Sigmoid colon (tissue), 4 donors: Measurements from ENCODE around the gene MGMT.

ENCODE experiments used
- CTCF ChIP-seq, 4 experiments: fragments of 450-650 bp in 3 of 4; fragments of 200-600 bp in 1 of 4; IDR thresholded peaks; one replicate each; pipeline ENCODE4 v1.5.1; 2016 to 2019; ENCODE audit warnings: antibody characterized with exemption in 4 of 4, mild to moderate bottlenecking in 3 of 4, moderate library complexity in 2 of 4
- EP300 ChIP-seq, 4 donors: sonication (generic); formaldehyde crosslinking; IDR thresholded peaks; one replicate each; pipeline ENCODE4 v1.6.1; 2017; ENCODE audit warnings: antibody characterized with exemption in 4 of 4
- POLR2A ChIP-seq, 2 donors: fragments of 450-650 bp; IDR thresholded peaks; one replicate each; pipeline ENCODE4 v1.6.1; 2016; ENCODE audit warnings: antibody characterized with exemption in 2 of 2, mild to moderate bottlenecking in 2 of 2, moderate library complexity in 2 of 2
- POLR2AphosphoS5 ChIP-seq, 4 donors: sonication (generic); formaldehyde crosslinking; IDR thresholded peaks; one replicate each; pipeline ENCODE4 v1.6.1; 2017; ENCODE audit warnings: antibody characterized with exemption in 4 of 4

- TF ChIP-seq CTCF (IDR thresholded peaks at IDR 0.05) (no peak), POLR2AphosphoS5 (IDR thresholded peaks at IDR 0.05) (no peak), POLR2A (IDR thresholded peaks at IDR 0.05) (no peak), EP300 (IDR thresholded peaks at IDR 0.05) (no peak)
Measured at GRCh38 chr10:129642427-129642826, 175.4 kb downstream of the MGMT start.
